Nephron progenitor cell (in vitro differentiated cells): ENCODE data around the gene GMDS.

Experiments
- DNase-seq: peaks from one replicate; pipeline ENCODE4 v3.0.0; 2021
- H3K27ac Mint-ChIP-seq: 2 replicates; pipeline ENCODE4 v1.8.0; 2021; ENCODE audit warnings: mild to moderate bottlenecking, moderate library complexity, mixed read lengths
- H3K27me3 Mint-ChIP-seq: 2 replicates; pipeline ENCODE4 v1.8.0; 2021; ENCODE audit warnings: mild to moderate bottlenecking, low read depth, mixed read lengths; ENCODE audit not compliant: poor library complexity
- H3K36me3 Mint-ChIP-seq: 2 replicates; pipeline ENCODE4 v1.8.0; 2021; ENCODE audit warnings: low read depth, mixed read lengths
- H3K4me1 Mint-ChIP-seq: 2 replicates; pipeline ENCODE4 v1.8.0; 2021; ENCODE audit warnings: mixed read lengths
- H3K4me3 Mint-ChIP-seq: 2 replicates; pipeline ENCODE4 v1.8.0; 2021; ENCODE audit warnings: mild to moderate bottlenecking, moderate library complexity, mixed read lengths
- H3K9me3 Mint-ChIP-seq: 2 replicates; pipeline ENCODE4 v1.8.0; 2021; ENCODE audit warnings: mild to moderate bottlenecking, moderate library complexity, mixed read lengths
- TF ChIP-seq, protein P1 (sequence below): fragments of 200-600 bp; sonication (generic); IDR thresholded peaks from 2 replicates; pipeline ENCODE4 v1.5.0; 2021; ENCODE audit warnings: antibody characterized with exemption

The GMDS gene

DNA sequence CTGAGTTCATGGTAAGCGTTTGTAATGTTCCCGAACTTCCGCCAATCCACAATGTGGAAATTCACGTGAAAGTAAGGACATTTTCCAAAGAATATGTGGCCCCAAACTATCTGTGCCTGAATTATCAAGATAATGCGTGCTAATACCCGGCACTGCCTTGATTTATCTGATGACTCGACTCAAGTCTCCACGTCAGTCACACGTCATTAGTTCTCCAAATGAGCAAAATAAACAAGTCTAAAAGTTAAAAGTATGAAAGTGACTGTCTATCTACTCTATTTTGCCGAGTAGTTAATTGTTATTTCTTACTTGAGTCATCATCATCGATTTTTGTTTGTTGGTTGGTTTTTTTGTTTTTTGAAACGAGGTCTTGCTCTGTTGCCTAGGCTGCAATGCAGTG lies 657.4 kb downstream of the GMDS start:
- no peak overlapping the region for H3K27ac Mint-ChIP-seq
- peaks cover 17% of the 10 kb centered on the region for H3K9me3 Mint-ChIP-seq
- H3K4me1 Mint-ChIP-seq = peaks cover 3% of the 10 kb centered on the region
- no peak overlapping the region for H3K4me3 Mint-ChIP-seq
- no peak for DNase-seq
- TF ChIP-seq, protein P1, sequence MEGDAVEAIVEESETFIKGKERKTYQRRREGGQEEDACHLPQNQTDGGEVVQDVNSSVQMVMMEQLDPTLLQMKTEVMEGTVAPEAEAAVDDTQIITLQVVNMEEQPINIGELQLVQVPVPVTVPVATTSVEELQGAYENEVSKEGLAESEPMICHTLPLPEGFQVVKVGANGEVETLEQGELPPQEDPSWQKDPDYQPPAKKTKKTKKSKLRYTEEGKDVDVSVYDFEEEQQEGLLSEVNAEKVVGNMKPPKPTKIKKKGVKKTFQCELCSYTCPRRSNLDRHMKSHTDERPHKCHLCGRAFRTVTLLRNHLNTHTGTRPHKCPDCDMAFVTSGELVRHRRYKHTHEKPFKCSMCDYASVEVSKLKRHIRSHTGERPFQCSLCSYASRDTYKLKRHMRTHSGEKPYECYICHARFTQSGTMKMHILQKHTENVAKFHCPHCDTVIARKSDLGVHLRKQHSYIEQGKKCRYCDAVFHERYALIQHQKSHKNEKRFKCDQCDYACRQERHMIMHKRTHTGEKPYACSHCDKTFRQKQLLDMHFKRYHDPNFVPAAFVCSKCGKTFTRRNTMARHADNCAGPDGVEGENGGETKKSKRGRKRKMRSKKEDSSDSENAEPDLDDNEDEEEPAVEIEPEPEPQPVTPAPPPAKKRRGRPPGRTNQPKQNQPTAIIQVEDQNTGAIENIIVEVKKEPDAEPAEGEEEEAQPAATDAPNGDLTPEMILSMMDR = no peak
- peaks cover 10% of the 10 kb centered on the region for H3K27me3 Mint-ChIP-seq
- peaks cover 6% of the 10 kb centered on the region for H3K36me3 Mint-ChIP-seq

DNA sequence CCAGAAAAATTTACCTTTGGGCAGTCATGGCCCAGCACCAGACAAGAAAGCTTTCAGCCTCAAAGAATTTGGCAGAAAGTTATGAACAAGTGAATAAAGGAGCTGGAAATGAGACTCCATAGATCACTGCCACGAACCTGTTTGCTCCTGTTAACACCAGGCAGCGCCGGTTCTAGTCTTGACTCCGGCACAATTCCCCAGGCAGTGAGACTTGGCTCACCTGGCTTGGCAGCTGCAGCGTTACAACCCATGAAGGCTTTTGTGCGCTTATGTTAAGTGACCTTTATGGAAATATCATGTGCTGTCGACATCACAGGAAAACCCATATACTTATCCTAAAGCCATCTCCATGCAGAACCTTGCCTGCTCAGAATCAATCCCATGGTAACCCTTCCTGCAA lies 657.9 kb downstream of the GMDS start:
- no peak overlapping the region for H3K27ac Mint-ChIP-seq
- H3K9me3 Mint-ChIP-seq = peaks cover 17% of the 10 kb centered on the region
- TF ChIP-seq, protein P1 = no peak
- H3K4me1 Mint-ChIP-seq = no peaks in the 10 kb centered on the region
- DNase-seq = no peak
- peaks cover 6% of the 10 kb centered on the region for H3K36me3 Mint-ChIP-seq
- H3K27me3 Mint-ChIP-seq = peaks cover 10% of the 10 kb centered on the region
- no peak overlapping the region for H3K4me3 Mint-ChIP-seq

DNA sequence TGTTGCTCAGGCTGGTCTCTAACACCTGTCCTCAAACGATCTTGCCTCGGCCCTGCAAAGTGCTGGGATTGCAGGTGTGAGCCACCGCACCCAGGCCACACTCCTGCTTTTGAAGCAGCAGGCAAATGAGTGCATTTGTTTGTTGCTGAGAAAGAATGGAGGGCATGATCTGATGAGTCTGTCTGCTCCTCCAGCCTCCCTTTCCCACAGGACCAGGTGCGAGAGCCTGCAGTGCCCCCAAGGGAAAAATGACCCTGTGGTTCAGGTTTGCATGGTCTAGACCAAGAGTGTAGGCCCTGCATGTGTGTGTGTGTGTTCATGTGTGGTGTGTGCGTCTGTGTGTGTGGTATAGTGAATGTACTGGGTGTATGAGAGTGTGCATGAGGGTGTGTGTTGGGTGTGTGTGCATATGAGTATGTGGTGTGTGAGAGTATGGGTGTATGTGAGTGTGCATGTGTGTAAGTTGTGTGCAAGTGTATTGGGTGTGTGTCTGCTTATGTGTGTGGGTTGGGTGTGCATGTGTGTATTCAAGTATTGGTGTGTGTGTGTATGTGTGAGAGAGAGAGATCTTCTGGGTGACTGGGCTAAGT lies 658.4 kb downstream of the GMDS start:
- Mint-ChIP-seq H3K4me1 (no peaks in the 10 kb centered on the region), H3K27me3 (peaks cover 7% of the 10 kb centered on the region), H3K36me3 (peaks cover 6% of the 10 kb centered on the region), H3K9me3 (peaks cover 17% of the 10 kb centered on the region), H3K4me3 (no peak overlapping the region), H3K27ac (no peak overlapping the region)
- DNase-seq = no peak
- TF ChIP-seq, protein P1 = no peak

DNA sequence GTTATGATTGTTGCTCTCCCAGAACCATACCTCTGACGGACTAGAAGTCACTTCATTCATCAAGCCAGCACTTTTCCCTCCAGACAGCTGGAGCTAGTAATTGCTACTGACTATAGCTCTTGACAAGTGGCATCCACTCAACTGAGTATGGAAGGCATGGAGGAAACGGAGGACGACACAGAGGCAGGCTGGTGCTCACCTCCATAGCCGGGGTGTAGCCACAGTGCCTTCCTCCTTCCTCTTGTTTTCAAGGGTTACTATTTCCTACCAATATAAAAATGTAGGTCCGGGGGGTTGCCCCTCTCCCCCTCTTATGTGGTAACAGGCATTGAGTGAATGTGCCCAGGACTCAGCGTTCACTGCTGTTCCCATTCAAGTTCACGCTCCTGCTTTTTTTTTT lies 659.1 kb downstream of the GMDS start:
- peaks cover 6% of the 10 kb centered on the region for H3K36me3 Mint-ChIP-seq
- peaks cover 17% of the 10 kb centered on the region for H3K9me3 Mint-ChIP-seq
- no peak overlapping the region for H3K4me3 Mint-ChIP-seq
- no peak overlapping the region for H3K27ac Mint-ChIP-seq
- H3K27me3 Mint-ChIP-seq = peaks cover 6% of the 10 kb centered on the region
- no peaks in the 10 kb centered on the region for H3K4me1 Mint-ChIP-seq
- no peak for DNase-seq
- TF ChIP-seq, protein P1 = no peak

DNA sequence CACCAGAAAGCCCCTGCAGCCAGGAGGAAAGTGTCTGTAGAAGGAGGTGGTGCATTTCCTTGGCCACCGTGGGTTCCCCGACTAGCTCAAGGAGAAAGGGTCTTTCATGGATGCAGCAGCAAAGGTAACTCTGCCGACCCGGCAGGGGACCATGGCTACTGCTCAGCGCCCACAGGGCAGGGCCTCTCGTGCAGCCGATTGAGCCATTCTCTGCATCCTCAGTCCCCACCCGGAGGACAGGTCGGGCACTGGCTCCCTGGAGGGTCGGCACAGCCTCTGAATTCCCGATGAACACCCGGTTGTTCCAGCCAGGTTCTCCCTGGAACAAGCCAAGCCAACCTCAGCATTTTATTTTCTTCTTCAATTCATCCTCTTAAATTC lies 659.7 kb downstream of the GMDS start:
- Mint-ChIP-seq H3K4me3 (no peak overlapping the region), H3K27me3 (peaks cover 3% of the 10 kb centered on the region), H3K27ac (no peak overlapping the region), H3K9me3 (peaks cover 17% of the 10 kb centered on the region), H3K36me3 (peaks cover 6% of the 10 kb centered on the region), H3K4me1 (no peaks in the 10 kb centered on the region)
- no peak for DNase-seq
- TF ChIP-seq, protein P1 = no peak

DNA sequence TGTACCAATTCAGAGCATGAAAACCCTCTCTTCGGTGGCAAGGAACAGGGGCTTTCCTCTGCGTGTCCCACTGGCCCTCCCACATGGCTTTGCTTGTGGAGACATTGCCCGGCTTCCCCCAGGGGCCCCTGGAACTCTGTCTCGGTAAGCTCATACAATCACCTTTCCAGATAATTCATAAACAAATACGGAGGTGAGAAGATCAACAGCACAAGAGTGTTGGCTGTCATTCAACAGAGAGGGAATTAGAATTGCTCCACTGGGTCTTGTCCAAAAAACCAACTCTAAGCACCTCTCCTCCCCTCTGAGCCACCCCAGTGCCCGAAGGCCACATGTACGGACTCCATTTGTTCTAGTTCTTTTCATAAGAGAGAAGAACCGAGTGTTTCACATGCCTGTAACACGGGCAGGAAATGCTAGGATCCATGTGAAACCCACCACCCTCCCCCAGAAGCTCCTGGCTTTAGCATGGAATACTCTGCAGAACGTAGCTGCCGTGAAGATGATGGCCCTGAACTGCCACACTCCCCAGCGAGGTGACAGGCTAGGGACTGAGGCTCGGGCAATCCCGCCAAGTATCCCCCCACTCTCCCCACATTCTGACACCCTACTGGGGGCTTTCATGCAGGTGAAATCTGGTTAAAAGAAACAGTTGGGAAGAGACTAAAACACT lies 660.3 kb downstream of the GMDS start:
- DNase-seq = no peak
- H3K27me3 Mint-ChIP-seq = peaks cover 3% of the 10 kb centered on the region
- H3K4me3 Mint-ChIP-seq = no peak overlapping the region
- TF ChIP-seq, protein P1 = no peak
- H3K9me3 Mint-ChIP-seq = peaks cover 17% of the 10 kb centered on the region
- H3K4me1 Mint-ChIP-seq = peaks cover 4% of the 10 kb centered on the region
- H3K36me3 Mint-ChIP-seq = peaks cover 6% of the 10 kb centered on the region
- H3K27ac Mint-ChIP-seq = no peak overlapping the region
